Fibroblast of mammary gland (primary cell): Measurements from ENCODE around the gene KIZ.

ENCODE experiments used
- DNase-seq: peaks from one replicate; pipeline ENCODE4 v3.0.0-alpha.2; 2010; ENCODE audit warnings: low read depth
- H3K4me3 ChIP-seq: 2 replicates; pipeline ENCODE4 v1.5.1; 2011; ENCODE audit warnings: low read depth, mild to moderate bottlenecking, low read length, moderate library complexity; ENCODE audit not compliant: control insufficient read depth
- CTCF ChIP-seq: conservative IDR thresholded peaks from 2 replicates; pipeline ENCODE4 v1.5.1; 2011; ENCODE audit warnings: low read depth, low read length, inconsistent platforms; ENCODE audit not compliant: control insufficient read depth, insufficient read depth

Gene KIZ

GRCh38 chr20:21127201-21127981 lies 1.5 kb downstream of the KIZ start:
- no peak for TF ChIP-seq CTCF
- DNase-seq = no peak
- H3K4me3 ChIP-seq = no peak overlapping the region

- H3K4me3 ChIP-seq = no peak overlapping the region
- no peak for TF ChIP-seq CTCF
- no peak for DNase-seq
These were observed 4.0 kb downstream of the KIZ start for GRCh38 chr20:21129861-21130260.

GRCh38 chr20:21133404-21133803 lies 7.5 kb downstream of the KIZ start:
- TF ChIP-seq CTCF = no peak
- no peak overlapping the region for H3K4me3 ChIP-seq
- no peak for DNase-seq

- H3K4me3 ChIP-seq = no peak overlapping the region
- no peak for DNase-seq
- TF ChIP-seq CTCF = no peak
These were observed 8.2 kb downstream of the KIZ start for GRCh38 chr20:21133917-21134622.

- TF ChIP-seq CTCF = no peak
- H3K4me3 ChIP-seq = no peak overlapping the region
- DNase-seq = no peak
These were observed 9.1 kb downstream of the KIZ start for GRCh38 chr20:21134883-21135493.

- DNase-seq = no peak
- no peak overlapping the region for H3K4me3 ChIP-seq
- TF ChIP-seq CTCF = no peak
These were observed 10.3 kb downstream of the KIZ start for GRCh38 chr20:21136015-21136732.
